Measurements from ENCODE around the gene ZBTB40.

GRCh38 chr1:22530715-22531114 lies 79.1 kb downstream of the ZBTB40 start:
- TF ChIP-seq POLR2AphosphoS5 (IDR thresholded peaks at IDR 0.05; ENCODE audit: borderline replicate concordance, low read depth, low read length) (no peak), EZH2 (IDR thresholded peaks at IDR 0.05) (no peak), FOXP2 (optimal IDR thresholded peaks at IDR 0.05; ENCODE audit: control extremely low read depth, extremely low read length, insufficient read depth) (no peak)

Data from SK-N-MC (cell line).